GM12891 (cell line): Measurements from ENCODE around the gene KRTAP6-3.

Experiments used
- POLR2A ChIP-seq: IDR thresholded peaks from 2 replicates; pipeline ENCODE4 v1.6.1; 2011; ENCODE audit warnings: low read depth, low read length, control low read depth
- POLR2AphosphoS5 ChIP-seq: IDR thresholded peaks from 2 replicates; pipeline ENCODE4 v1.6.1; 2011; ENCODE audit warnings: low read depth, low read length, control low read depth

DNA sequence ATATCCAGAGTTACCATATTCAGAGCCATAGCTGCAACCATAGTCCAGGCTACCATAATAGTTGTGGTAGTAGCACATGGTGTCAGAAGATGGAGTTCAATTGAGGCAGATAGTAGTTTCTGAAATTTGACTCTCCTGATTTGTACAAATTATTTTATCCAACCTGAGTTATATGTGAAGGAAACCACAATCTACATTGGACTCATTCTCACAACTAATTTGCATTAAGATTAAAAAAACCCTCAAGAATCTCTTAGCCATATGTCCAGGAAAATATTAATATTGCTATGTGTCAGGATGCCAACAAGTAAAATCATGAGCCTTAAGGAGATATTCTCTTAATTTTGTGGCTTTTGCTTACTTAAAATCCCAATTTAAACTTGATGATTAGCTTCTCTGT lies 1.9 kb upstream of the KRTAP6-3 start, which contains the start of gene KRTAP22-2:
- TF ChIP-seq POLR2AphosphoS5 = no peak
- no peak for TF ChIP-seq POLR2A
